ENCODE results near the gene POLR3B.
"Not testable (repeated sequence)": the region's sequence is repeated elsewhere in the genome, so short reads cannot be mapped to it uniquely, and the experiment has no call there.

Gene POLR3B

GRCh38 chr12:106357549-106358395 lies at the start of gene POLR3B:
Gene POLR3B, plus strand, starts transcription at chr12:106357748. Its CDS starts 132 bp downstream, at chr12:106357880.
- DNase-seq (ENCODE audit: low spot score) = peak; percentile 95
- TF ChIP-seq CTCF (IDR thresholded peaks at IDR 0.05; ENCODE audit: borderline replicate concordance, control extremely low read depth, extremely low read depth, insufficient read depth, missing control alignments) = peak; percentile 92
- in situ Hi-C loops (cut with MboI; ENCODE audit: low sequenced_read_pairs, unreplicated experiment) = no loop called here

GRCh38 chr12:106308121-106308520 lies 49.4 kb upstream of the POLR3B start:
- in situ Hi-C loops (cut with MboI; ENCODE audit: low sequenced_read_pairs, unreplicated experiment) = no loop called here
- no peak for TF ChIP-seq CTCF (IDR thresholded peaks at IDR 0.05; ENCODE audit: borderline replicate concordance, control extremely low read depth, extremely low read depth, insufficient read depth, missing control alignments)
- DNase-seq (ENCODE audit: low spot score) = no peak

- no peak for DNase-seq (ENCODE audit: low spot score)
- TF ChIP-seq CTCF (IDR thresholded peaks at IDR 0.05; ENCODE audit: borderline replicate concordance, control extremely low read depth, extremely low read depth, insufficient read depth, missing control alignments) = no peak
- in situ Hi-C loops (cut with MboI; ENCODE audit: low sequenced_read_pairs, unreplicated experiment) = no loop called here
Measured at GRCh38 chr12:106308611-106309010, 48.9 kb upstream of the POLR3B start.

GRCh38 chr12:106309671-106310505 lies 47.7 kb upstream of the POLR3B start:
- no peak for TF ChIP-seq CTCF (IDR thresholded peaks at IDR 0.05; ENCODE audit: borderline replicate concordance, control extremely low read depth, extremely low read depth, insufficient read depth, missing control alignments)
- in situ Hi-C loops (cut with MboI; ENCODE audit: low sequenced_read_pairs, unreplicated experiment) = no loop called here

GRCh38 chr12:106310687-106311086 lies 46.9 kb upstream of the POLR3B start:
- no peak for TF ChIP-seq CTCF (IDR thresholded peaks at IDR 0.05; ENCODE audit: borderline replicate concordance, control extremely low read depth, extremely low read depth, insufficient read depth, missing control alignments)
- in situ Hi-C loops (cut with MboI; ENCODE audit: low sequenced_read_pairs, unreplicated experiment) = no loop called here
- no peak for DNase-seq (ENCODE audit: low spot score)

More at GRCh38 chr12:106309671-106310505, 47.7 kb upstream of the POLR3B start:
- DNase-seq (ENCODE audit: low spot score) = no peak

- no peak for TF ChIP-seq CTCF (IDR thresholded peaks at IDR 0.05; ENCODE audit: borderline replicate concordance, control extremely low read depth, extremely low read depth, insufficient read depth, missing control alignments)
- DNase-seq (ENCODE audit: low spot score) = no peak
- in situ Hi-C loops (cut with MboI; ENCODE audit: low sequenced_read_pairs, unreplicated experiment) = no loop called here
Measured at GRCh38 chr12:106311139-106311538, 46.4 kb upstream of the POLR3B start.

GRCh38 chr12:106313413-106313812 lies 44.1 kb upstream of the POLR3B start:
- DNase-seq (ENCODE audit: low spot score); in situ Hi-C loops (cut with MboI; ENCODE audit: low sequenced_read_pairs, unreplicated experiment): not testable (repeated sequence)
